ENCODE measurements around the gene RUNDC3A.

RUNDC3A gene

GRCh38 chr17:44308320-44308818, at the start of gene RUNDC3A:
RUNDC3A (plus strand) TSS chr17:44308601; CDS start chr17:44308833, 232 bp downstream.
- DNase-seq, result peak; percentile 74

- DNase-seq, result no peak
These were observed 49.5 kb upstream of the RUNDC3A start for GRCh38 chr17:44258811-44259351.

- no peak for DNase-seq
These were observed 48.1 kb upstream of the RUNDC3A start for GRCh38 chr17:44260296-44260695.

GRCh38 chr17:44262654-44263225, 45.7 kb upstream of the RUNDC3A start:
- DNase-seq, result no peak

GRCh38 chr17:44263345-44263902, 45.0 kb upstream of the RUNDC3A start:
- no peak for DNase-seq

- DNase-seq, result no peak
These were observed 41.8 kb upstream of the RUNDC3A start for GRCh38 chr17:44266402-44267164.

GRCh38 chr17:44267165-44267455, 41.3 kb upstream of the RUNDC3A start:
- DNase-seq, result no peak

GRCh38 chr17:44267818-44268490, 40.4 kb upstream of the RUNDC3A start, which contains the start of gene SLC4A1:
SLC4A1 (minus strand) TSS chr17:44268135; CDS start chr17:44262866, 5,269 bp downstream.
- no peak for DNase-seq

GRCh38 chr17:44268709-44269534, 39.5 kb upstream of the RUNDC3A start:
- no peak for DNase-seq

- no peak for DNase-seq
These were observed 38.7 kb upstream of the RUNDC3A start for GRCh38 chr17:44269535-44270240.

- DNase-seq, result no peak
These were observed 36.0 kb upstream of the RUNDC3A start for GRCh38 chr17:44272321-44272951.

- no peak for DNase-seq
These were observed 35.4 kb upstream of the RUNDC3A start for GRCh38 chr17:44272954-44273353.

- DNase-seq, result no peak
These were observed 34.8 kb upstream of the RUNDC3A start for GRCh38 chr17:44273607-44274006.

GRCh38 chr17:44277976-44278375, 30.4 kb upstream of the RUNDC3A start:
- DNase-seq, result no peak

GRCh38 chr17:44279346-44279665, 29.1 kb upstream of the RUNDC3A start:
- DNase-seq, result no peak

GRCh38 chr17:44279666-44280391, 28.6 kb upstream of the RUNDC3A start:
- no peak for DNase-seq

GRCh38 chr17:44280392-44280937, 27.9 kb upstream of the RUNDC3A start:
- no peak for DNase-seq

- DNase-seq, result no peak
These were observed 26.8 kb upstream of the RUNDC3A start for GRCh38 chr17:44281570-44281969.

- no peak for DNase-seq
These were observed 26.1 kb upstream of the RUNDC3A start for GRCh38 chr17:44282264-44282663.

- no peak for DNase-seq
These were observed 24.9 kb upstream of the RUNDC3A start for GRCh38 chr17:44283344-44284023.
